Thyroid gland (tissue), 4 donors: ENCODE measurements around the gene ERG.

Source experiments
- CTCF ChIP-seq, 6 experiments: fragments of 200-600 bp in 3 of 6; fragments of 450-650 bp in 3 of 6; sonication (generic) in 3 of 6; IDR thresholded peaks; one replicate each; pipeline ENCODE4 v1.5.1; 2016 to 2019; ENCODE audit warnings: antibody characterized with exemption in 6 of 6, mild to moderate bottlenecking in 2 of 6, inconsistent platforms in 1 of 6, moderate library complexity in 1 of 6
- POLR2A ChIP-seq, 2 donors: fragments of 450-650 bp; IDR thresholded peaks; one replicate each; pipeline ENCODE4 v1.6.1; 2017; ENCODE audit warnings: antibody characterized with exemption in 2 of 2, mild to moderate bottlenecking in 2 of 2, moderate library complexity in 1 of 2

- TF ChIP-seq CTCF (IDR thresholded peaks at IDR 0.05) = no peak
- TF ChIP-seq POLR2A (IDR thresholded peaks at IDR 0.05) = no peak
Measured at GRCh38 chr21:38507374-38507942, 9.2 kb upstream of the ERG start.
